ENCODE results near the gene VKORC1L1.
"Not testable (repeated sequence)": the region's sequence is repeated elsewhere in the genome, so short reads cannot be mapped to it uniquely, and the experiment has no call there.

Gene VKORC1L1

GRCh38 chr7:65980478-65981250, 107.8 kb downstream of the VKORC1L1 start:
- no peaks in the 10 kb centered on the region for H3K9me3 Mint-ChIP-seq
- peak overlapping the region in 2 of 3 experiments; percentile 28 to 41 for H3K27ac Mint-ChIP-seq
- no peaks in the 10 kb centered on the region for H3K27me3 Mint-ChIP-seq (ENCODE audit: low read depth)
- TF ChIP-seq, protein P1, sequence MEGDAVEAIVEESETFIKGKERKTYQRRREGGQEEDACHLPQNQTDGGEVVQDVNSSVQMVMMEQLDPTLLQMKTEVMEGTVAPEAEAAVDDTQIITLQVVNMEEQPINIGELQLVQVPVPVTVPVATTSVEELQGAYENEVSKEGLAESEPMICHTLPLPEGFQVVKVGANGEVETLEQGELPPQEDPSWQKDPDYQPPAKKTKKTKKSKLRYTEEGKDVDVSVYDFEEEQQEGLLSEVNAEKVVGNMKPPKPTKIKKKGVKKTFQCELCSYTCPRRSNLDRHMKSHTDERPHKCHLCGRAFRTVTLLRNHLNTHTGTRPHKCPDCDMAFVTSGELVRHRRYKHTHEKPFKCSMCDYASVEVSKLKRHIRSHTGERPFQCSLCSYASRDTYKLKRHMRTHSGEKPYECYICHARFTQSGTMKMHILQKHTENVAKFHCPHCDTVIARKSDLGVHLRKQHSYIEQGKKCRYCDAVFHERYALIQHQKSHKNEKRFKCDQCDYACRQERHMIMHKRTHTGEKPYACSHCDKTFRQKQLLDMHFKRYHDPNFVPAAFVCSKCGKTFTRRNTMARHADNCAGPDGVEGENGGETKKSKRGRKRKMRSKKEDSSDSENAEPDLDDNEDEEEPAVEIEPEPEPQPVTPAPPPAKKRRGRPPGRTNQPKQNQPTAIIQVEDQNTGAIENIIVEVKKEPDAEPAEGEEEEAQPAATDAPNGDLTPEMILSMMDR (IDR thresholded peaks at IDR 0.05; ENCODE audit: unreplicated experiment in 3 of 3): no peak
- peak overlapping the region; percentile 74 to 81 (median 79) for H3K4me3 Mint-ChIP-seq
- no peaks in the 10 kb centered on the region for H3K4me1 Mint-ChIP-seq
- H3K36me3 Mint-ChIP-seq (ENCODE audit: low read depth): peaks cover 12% of the 10 kb centered on the region

GRCh38 chr7:65981965-65982792, 109.3 kb downstream of the VKORC1L1 start, which contains the start of gene GUSB:
Gene GUSB (minus strand): TSS chr7:65982213. CDS start chr7:65982183, 30 bp downstream.
- H3K4me1 Mint-ChIP-seq: no peaks in the 10 kb centered on the region
- H3K27ac Mint-ChIP-seq: peak within 1 kb of the TSS; percentile 37 to 85 (median 83)
- no peaks in the 10 kb centered on the region for H3K27me3 Mint-ChIP-seq (ENCODE audit: low read depth)
- H3K4me3 Mint-ChIP-seq: peak within 1 kb of the TSS; percentile 74 to 81 (median 79)
- H3K36me3 Mint-ChIP-seq (ENCODE audit: low read depth): peaks cover 8% of the 10 kb centered on the region
- TF ChIP-seq, protein P1 (IDR thresholded peaks at IDR 0.05; ENCODE audit: unreplicated experiment in 3 of 3): no peak
- H3K9me3 Mint-ChIP-seq: no peaks in the 10 kb centered on the region

GRCh38 chr7:65983965-65984658, 111.2 kb downstream of the VKORC1L1 start:
- Mint-ChIP-seq H3K4me1 (no peaks in the 10 kb centered on the region), H3K36me3 (ENCODE audit: low read depth) (peaks cover 3% of the 10 kb centered on the region), H3K27me3 (ENCODE audit: low read depth) (no peaks in the 10 kb centered on the region), H3K27ac (peak overlapping the region; percentile 37 to 70 (median 45)), H3K4me3 (peak overlapping the region in 2 of 3 experiments; percentile 38 to 51), H3K9me3 (no peaks in the 10 kb centered on the region)
- TF ChIP-seq, protein P1 (IDR thresholded peaks at IDR 0.05; ENCODE audit: unreplicated experiment in 3 of 3): no peak

- Mint-ChIP-seq H3K36me3 (ENCODE audit: low read depth) (no peaks in the 10 kb centered on the region), H3K27me3 (ENCODE audit: low read depth) (no peaks in the 10 kb centered on the region), H3K27ac (peak overlapping the region in 2 of 3 experiments; percentile 44 to 58), H3K9me3 (no peaks in the 10 kb centered on the region), H3K4me1 (no peaks in the 10 kb centered on the region), H3K4me3 (no peak overlapping the region)
- TF ChIP-seq, protein P1 (IDR thresholded peaks at IDR 0.05; ENCODE audit: unreplicated experiment in 3 of 3): no peak
Observed at GRCh38 chr7:65988084-65988483, 115.2 kb downstream of the VKORC1L1 start.

GRCh38 chr7:65988503-65988902, 115.6 kb downstream of the VKORC1L1 start:
- peak overlapping the region in 1 of 3 experiments; percentile 58 for H3K27ac Mint-ChIP-seq
- not testable (repeated sequence) for H3K4me3 Mint-ChIP-seq; H3K9me3 Mint-ChIP-seq; H3K36me3 Mint-ChIP-seq (ENCODE audit: low read depth); H3K27me3 Mint-ChIP-seq (ENCODE audit: low read depth); H3K4me1 Mint-ChIP-seq

DNA sequence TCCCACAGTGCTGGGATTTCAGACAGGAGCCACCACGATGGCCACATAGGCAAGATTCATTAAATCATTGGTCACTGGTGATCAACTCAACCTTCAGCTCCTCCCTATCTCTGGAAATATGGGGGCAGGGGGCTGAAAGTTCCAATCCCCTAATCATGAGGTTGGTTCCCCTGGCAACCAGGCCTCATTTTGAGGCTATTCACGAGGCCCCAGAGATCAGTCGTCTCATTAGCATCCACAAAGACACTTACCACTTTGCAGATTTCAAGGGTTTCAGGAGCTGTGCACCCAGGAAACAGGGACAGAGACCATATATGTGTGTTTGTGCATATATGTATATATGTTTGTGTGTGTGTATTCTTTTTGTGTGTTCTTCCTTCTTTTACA, 116.8 kb downstream of the VKORC1L1 start:
- no peaks in the 10 kb centered on the region for H3K9me3 Mint-ChIP-seq
- no peaks in the 10 kb centered on the region for H3K27me3 Mint-ChIP-seq (ENCODE audit: low read depth)
- H3K4me3 Mint-ChIP-seq: no peak overlapping the region
- TF ChIP-seq, protein P1 (IDR thresholded peaks at IDR 0.05; ENCODE audit: unreplicated experiment in 3 of 3): no peak
- no peak overlapping the region for H3K27ac Mint-ChIP-seq
- no peaks in the 10 kb centered on the region for H3K36me3 Mint-ChIP-seq (ENCODE audit: low read depth)
- no peaks in the 10 kb centered on the region for H3K4me1 Mint-ChIP-seq

GRCh38 chr7:65991829-65992228, 119.0 kb downstream of the VKORC1L1 start:
- peak overlapping the region; percentile 89 to 98 (median 93) for H3K27ac Mint-ChIP-seq
- not testable (repeated sequence) for H3K4me1 Mint-ChIP-seq; H3K9me3 Mint-ChIP-seq; H3K4me3 Mint-ChIP-seq; H3K36me3 Mint-ChIP-seq (ENCODE audit: low read depth); H3K27me3 Mint-ChIP-seq (ENCODE audit: low read depth)
